GM12874 (cell line): ENCODE measurements around the gene PAX8.

ENCODE experiments used
- TF ChIP-seq, protein P1 (sequence below): IDR thresholded peaks from 2 replicates; pipeline ENCODE4 v1.5.1; 2011; ENCODE audit warnings: low read depth, mild to moderate bottlenecking, control low read depth, low read length, moderate library complexity; ENCODE audit not compliant: insufficient read depth

The PAX8 gene

DNA sequence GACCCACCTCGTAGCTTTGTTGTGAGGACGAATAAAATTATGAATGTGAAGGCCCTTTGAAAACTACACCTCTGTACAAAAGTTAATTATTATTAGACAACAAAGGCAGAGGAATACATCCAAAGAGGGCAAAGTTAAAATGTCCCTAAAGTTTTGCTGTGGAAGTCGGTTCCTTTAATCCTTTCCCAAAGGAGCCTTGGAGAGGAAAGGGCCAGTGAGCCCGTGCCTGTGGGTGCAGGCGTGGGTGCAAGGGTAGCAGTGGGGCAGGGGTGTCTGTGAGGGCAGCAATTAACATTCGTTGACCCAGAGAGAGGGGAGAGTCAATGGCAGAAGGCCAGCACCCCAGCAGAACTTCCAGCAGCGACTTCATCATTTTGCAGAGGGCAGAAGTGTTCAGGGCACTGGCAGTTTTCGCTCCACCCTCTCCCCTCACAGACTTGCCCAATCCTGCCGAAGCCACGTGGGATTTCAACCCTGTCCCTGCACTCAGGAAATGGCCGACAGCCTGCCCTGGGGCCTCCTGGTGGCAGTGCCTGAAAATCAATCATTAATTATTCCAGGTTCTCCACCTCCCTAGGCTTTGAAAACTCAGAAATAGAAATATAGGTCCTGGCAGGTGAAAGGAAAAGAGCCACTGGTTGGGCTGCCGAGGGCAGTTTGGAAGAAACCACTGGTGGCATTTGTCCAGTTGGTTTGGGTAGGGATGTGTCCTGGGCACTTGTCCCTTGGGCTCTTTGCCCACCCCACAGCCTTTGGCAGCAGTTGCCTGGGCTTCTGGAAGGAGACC lies 4.2 kb upstream of the PAX8 start:
- TF ChIP-seq, protein P1, sequence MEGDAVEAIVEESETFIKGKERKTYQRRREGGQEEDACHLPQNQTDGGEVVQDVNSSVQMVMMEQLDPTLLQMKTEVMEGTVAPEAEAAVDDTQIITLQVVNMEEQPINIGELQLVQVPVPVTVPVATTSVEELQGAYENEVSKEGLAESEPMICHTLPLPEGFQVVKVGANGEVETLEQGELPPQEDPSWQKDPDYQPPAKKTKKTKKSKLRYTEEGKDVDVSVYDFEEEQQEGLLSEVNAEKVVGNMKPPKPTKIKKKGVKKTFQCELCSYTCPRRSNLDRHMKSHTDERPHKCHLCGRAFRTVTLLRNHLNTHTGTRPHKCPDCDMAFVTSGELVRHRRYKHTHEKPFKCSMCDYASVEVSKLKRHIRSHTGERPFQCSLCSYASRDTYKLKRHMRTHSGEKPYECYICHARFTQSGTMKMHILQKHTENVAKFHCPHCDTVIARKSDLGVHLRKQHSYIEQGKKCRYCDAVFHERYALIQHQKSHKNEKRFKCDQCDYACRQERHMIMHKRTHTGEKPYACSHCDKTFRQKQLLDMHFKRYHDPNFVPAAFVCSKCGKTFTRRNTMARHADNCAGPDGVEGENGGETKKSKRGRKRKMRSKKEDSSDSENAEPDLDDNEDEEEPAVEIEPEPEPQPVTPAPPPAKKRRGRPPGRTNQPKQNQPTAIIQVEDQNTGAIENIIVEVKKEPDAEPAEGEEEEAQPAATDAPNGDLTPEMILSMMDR = no peak

DNA sequence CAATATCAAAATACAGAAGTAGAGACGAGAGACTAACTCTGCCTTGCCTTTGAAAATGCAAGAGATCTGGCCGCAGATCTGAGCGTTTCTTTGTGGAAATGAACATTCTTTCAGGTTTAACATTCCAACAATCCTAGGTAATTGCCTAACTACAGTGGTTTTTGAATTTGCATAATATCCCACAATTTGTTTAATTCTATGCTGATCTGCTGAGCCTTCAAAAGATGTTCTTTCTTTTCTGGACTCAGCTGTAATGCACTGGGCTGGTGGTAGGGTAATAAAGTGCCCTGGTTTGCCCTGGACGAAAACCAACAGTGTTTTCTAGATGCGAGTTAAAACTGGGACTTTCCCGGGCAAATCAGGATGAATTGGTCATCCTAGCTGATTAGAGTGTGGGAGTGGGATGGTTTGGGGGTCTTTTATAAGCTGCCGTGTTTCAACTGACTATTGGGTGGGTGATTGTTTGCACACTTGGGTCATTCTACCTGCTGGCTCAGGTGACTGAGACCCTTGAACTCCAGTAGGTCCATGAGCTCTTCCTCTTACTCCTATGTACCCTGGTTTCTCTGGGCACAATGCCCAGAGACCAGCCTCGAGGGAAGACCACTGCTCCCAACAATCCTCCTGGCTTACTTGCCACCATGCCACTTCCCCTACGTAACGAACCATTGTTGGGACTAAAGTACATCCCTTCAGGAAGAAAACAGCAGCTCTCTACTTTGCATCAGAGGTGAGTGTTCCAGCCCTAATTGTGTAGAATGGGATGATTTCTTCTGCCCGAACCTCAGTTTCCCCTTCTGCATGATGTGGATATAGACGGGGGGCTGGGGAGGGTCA lies 3.4 kb upstream of the PAX8 start:
- TF ChIP-seq, protein P1 = no peak

DNA sequence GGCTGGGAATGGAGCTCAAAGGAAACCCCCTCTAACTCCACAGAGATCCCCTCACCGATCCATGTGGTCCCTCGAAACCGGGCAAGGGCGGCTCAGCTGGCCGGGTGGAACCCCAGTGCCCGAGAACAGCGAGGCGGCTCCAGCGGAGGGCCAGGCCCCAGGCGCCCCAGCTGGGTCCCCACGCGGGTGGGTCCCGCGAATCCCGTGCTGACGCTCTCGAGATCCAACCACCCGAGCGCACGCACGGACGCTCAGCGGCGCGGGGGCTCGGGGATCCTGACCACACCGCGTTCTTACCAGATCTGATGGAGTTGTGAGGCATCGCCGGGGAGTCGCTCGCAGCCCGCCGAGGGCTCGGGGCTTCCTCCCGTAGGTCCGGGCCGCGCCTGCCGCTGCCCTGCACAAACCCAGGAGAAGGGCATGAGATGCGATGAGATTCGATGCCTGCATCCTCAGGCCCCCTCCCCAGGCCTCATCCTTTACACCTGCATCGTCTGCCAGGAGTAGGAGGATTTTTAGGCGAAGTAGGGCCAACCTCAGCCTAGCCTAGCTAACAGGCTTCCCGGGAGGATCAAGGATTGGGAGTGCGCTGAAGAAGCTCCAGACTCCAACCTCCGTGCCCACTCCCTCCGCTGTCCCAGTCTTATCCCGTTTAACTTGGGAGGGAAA lies 514 bp downstream of the PAX8 start:
- TF ChIP-seq, protein P1 = no peak

DNA sequence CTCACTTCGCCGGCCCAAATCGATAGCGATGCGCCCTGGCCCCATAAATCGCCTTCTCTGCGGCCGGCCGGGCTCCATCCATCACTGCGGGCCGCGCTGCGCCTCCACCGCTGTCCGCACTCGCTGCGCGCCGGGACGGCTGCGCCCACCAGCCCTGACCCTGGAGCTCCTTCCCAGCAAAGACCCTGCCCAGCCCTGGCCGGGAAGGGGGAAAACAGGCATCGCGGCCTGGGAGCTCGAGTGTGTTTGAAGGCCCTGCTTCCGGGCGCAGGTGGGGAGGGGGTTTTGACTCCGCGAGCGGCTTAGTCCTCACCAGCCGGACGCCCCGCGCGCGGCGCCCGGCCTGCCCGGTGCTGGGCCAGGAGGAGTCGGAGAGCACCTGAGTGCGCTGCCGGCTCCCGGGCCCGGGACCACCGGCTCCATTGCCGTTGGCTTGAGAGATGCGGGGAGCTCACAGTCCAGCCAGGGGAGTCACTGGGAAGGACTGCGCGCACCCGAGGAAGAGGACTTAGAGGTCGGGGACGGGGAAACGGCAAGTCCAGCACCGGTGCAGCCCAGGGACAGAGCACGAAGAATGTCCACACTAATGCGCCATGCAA lies 1.1 kb downstream of the PAX8 start:
- TF ChIP-seq, protein P1 = no peak

DNA sequence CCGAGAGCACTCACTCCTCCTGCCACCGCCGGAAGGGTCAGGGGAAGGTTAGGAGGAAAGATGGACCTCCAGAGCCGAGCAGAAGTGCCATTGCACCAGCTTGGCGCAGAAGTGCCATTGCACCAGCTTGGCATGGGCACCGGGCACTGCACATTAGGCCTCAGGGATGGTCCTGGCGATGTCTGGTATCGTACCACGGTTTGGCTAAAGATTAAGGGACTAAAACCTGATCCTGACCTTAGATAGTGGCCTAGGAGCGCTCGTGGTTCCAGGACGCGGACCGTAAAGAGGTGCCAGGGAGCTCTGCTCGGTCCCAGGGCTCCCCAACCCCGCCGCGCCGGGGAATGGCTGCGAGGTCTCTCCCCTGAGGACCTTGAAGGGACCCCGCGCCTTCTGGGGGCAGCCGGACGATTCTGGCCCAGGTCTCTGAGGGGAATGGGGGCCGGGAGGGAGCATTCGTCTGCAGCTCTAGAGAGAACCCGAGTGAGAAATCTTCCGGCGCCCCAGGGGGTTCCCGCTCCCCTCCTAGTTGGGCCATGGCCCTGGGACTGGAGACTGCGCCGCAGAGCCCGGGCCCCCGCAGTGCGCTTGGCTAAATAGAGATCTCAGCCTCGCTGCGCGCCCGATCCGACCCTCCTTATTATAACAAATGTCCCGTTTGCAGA lies 1.8 kb downstream of the PAX8 start:
- TF ChIP-seq, protein P1 = no peak

DNA sequence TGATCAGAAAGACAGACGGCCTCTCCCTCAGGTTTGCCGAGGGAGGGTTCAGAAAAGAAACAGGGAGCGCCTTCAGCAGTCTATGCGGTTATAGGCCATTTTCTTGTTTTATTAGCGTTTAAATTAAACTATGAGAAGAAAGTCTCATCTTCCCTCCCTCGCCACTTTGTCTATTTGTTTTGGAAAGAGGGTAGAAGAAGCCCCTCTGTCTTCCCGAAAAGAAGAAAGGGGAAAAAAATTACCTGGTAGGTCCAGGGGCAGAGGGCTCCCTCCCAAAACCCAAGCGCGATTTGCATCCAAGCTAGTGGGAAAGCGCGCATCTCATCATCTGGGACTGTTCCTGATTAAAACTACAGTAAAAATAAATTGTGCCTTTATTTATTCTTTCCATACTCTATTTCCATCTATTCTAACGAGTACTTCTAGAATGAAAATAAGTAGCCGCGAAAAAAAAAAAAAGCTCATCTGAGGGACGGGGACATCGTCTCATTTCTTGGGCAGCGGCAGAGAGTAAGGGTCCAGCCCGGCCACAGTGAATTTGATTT lies 2.4 kb downstream of the PAX8 start:
- TF ChIP-seq, protein P1 = no peak
